Upper lobe of right lung (tissue), 1 donor: ENCODE data around the gene KRT75. TPM values are rescaled to one million over a fixed set of nuclear protein-coding genes. Genes with fewer than 3 reads are reported as not detected.

Source experiments
- ATAC-seq: fragments of 200-7000 bp; cut with Tn5 transposase; one replicate; pipeline ENCODE4 v1.9.1; 2020; ENCODE audit warnings: mild to moderate bottlenecking, moderate library complexity
- DNase-seq: peaks from one replicate; pipeline ENCODE4 v3.0.0-alpha.2; 2020
- H3K27ac ChIP-seq: fragments of 200-600 bp; one replicate; pipeline ENCODE4 v1.8.0; 2022
- H3K27me3 ChIP-seq: fragments of 200-600 bp; one replicate; pipeline ENCODE4 v1.8.0; 2022; ENCODE audit warnings: mild to moderate bottlenecking
- H3K36me3 ChIP-seq: fragments of 200-600 bp; one replicate; pipeline ENCODE4 v1.8.0; 2022
- H3K4me1 ChIP-seq: fragments of 200-600 bp; one replicate; pipeline ENCODE4 v1.8.0; 2022
- H3K4me3 ChIP-seq: fragments of 200-600 bp; one replicate; pipeline ENCODE4 v1.8.0; 2022; ENCODE audit warnings: mild to moderate bottlenecking
- H3K9me3 ChIP-seq: fragments of 200-600 bp; one replicate; pipeline ENCODE4 v1.8.0; 2022
- CTCF ChIP-seq: fragments of 200-600 bp; IDR thresholded peaks from one replicate; pipeline ENCODE4 v1.8.0; 2022; ENCODE audit warnings: antibody characterized with exemption
- intact Hi-C: fragments of 100-400 bp; cut with DNase I; formaldehyde crosslinking; loops from one replicate; pipeline ENCODE4 v1.11.0; 2022
- total RNA-seq: library from RNA; stranded (reverse); fragmentation: NEBNext Ultra II Directional; extraction: Animal tissue kit (Norgen Biotek cat#: 25700); gene quantifications from one replicate; pipeline ENCODE4 v1.2.1, GENCODE V29; 2021
- donor health status: DM: no; HTN: yes; CAD: no; lungs with severe emphysema.

The KRT75 gene
- total RNA-seq, 1 donor from 2014 or later: not detected

GRCh38 chr12:52443966-52444365 lies 9.8 kb upstream of the KRT75 start:
- H3K27me3 ChIP-seq: peaks cover 14% of the 10 kb centered on the region
- TF ChIP-seq CTCF: no peak
- DNase-seq (no peak), ATAC-seq (no peak)
- H3K27ac ChIP-seq: no peak overlapping the region
- no peaks in the 10 kb centered on the region for H3K36me3 ChIP-seq
- no peak overlapping the region for H3K4me3 ChIP-seq
- intact Hi-C loops: no loop called here
- no peaks in the 10 kb centered on the region for H3K9me3 ChIP-seq
- H3K4me1 ChIP-seq: no peaks in the 10 kb centered on the region

DNA sequence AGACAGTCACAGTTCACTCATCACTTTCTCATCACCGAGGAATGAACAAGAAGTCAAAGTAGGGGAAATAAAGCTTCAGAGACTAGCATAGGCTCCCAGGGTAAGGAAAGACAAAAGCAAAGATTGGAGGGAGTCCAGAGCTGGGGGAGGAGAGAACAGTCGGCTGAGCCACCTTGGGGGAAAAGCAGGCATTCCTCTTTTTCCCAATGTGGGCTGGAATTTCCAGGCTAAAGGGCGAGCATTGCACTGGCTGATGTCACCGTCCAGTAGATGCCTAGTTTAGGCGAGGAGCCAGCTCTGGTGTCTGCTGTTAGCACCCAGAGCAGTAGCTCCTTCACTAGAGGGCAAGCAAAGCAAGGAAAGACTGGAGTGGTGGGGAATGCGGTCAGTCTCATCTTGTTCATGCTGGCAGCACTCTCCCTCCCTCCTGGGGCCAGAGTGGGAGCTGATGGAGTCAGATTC lies 8.5 kb upstream of the KRT75 start:
- Histone ChIP-seq H3K27ac (no peak overlapping the region), H3K4me1 (no peaks in the 10 kb centered on the region), H3K36me3 (no peaks in the 10 kb centered on the region), H3K4me3 (no peak overlapping the region), H3K27me3 (peaks cover 14% of the 10 kb centered on the region), H3K9me3 (no peaks in the 10 kb centered on the region)
- TF ChIP-seq CTCF: no peak
- DNase-seq (no peak), ATAC-seq (no peak)
- intact Hi-C loops: no loop called here

GRCh38 chr12:52441320-52441911 lies 7.2 kb upstream of the KRT75 start:
- no peak overlapping the region for H3K4me3 ChIP-seq
- H3K4me1 ChIP-seq: no peaks in the 10 kb centered on the region
- no peaks in the 10 kb centered on the region for H3K9me3 ChIP-seq
- intact Hi-C loops: no loop called here
- no peak for ATAC-seq
- no peak for DNase-seq
- no peaks in the 10 kb centered on the region for H3K36me3 ChIP-seq
- no peak overlapping the region for H3K27ac ChIP-seq
- TF ChIP-seq CTCF: no peak
- peaks cover 14% of the 10 kb centered on the region for H3K27me3 ChIP-seq

GRCh38 chr12:52440821-52441319 lies 6.7 kb upstream of the KRT75 start:
- H3K27me3 ChIP-seq: peaks cover 14% of the 10 kb centered on the region
- no peak for ATAC-seq
- TF ChIP-seq CTCF: no peak
- intact Hi-C loops: no loop called here
- H3K27ac ChIP-seq: no peak overlapping the region
- no peaks in the 10 kb centered on the region for H3K9me3 ChIP-seq
- H3K4me3 ChIP-seq: no peak overlapping the region
- no peaks in the 10 kb centered on the region for H3K4me1 ChIP-seq
- no peak for DNase-seq
- no peaks in the 10 kb centered on the region for H3K36me3 ChIP-seq

DNA sequence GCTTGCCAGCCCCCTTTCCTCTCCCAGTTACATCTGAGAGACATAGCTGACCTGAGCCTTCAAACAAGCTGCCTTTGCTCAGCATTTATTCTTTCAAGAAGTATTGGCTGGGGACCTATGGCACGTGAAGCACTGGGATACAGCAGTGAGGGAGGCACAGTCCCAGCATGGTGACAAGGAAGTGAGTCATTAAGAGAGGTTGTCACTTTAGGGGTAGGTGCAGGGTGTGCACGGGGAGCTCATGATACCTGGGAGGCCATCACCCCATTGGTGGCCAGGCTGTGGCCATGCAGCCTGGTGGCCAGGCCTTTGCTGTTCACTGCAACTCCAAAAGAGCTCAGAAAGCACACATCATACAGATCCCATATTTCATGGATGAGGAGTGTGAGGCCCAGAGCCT lies 5.7 kb upstream of the KRT75 start:
- intact Hi-C loops: no loop called here
- Histone ChIP-seq H3K4me3 (no peak overlapping the region), H3K4me1 (no peaks in the 10 kb centered on the region), H3K36me3 (no peaks in the 10 kb centered on the region), H3K27ac (no peak overlapping the region), H3K9me3 (no peaks in the 10 kb centered on the region), H3K27me3 (peaks cover 14% of the 10 kb centered on the region)
- TF ChIP-seq CTCF: no peak
- ATAC-seq (no peak), DNase-seq (no peak)

DNA sequence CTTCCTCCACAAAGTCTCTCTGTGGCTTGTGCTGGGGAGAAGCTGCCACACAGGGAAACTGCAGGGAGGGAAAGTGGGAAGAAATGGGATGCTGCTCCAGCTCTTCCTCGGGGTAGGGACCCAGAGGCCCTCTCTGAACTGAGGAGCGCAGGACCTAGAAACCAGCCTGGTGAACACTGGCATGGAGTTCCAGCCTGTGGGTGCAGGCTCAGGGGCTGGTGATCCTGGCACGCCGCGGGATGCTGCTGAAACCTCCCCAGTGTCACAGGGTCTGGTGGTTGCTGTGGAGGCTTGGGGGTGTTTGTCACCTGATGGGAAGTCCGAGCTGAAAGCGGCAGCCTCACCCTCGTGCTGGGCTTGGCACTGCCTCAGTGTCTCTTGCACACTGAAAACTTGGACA lies 5.2 kb upstream of the KRT75 start:
- Histone ChIP-seq H3K4me1 (no peaks in the 10 kb centered on the region), H3K9me3 (no peaks in the 10 kb centered on the region), H3K27me3 (peaks cover 14% of the 10 kb centered on the region), H3K36me3 (no peaks in the 10 kb centered on the region), H3K4me3 (no peak overlapping the region), H3K27ac (no peak overlapping the region)
- intact Hi-C loops: no loop called here
- ATAC-seq (no peak), DNase-seq (no peak)
- TF ChIP-seq CTCF: no peak
